NOMO-1 (cell line): ENCODE measurements around the gene C1GALT1.
"Not testable (repeated sequence)": the region's sequence is repeated elsewhere in the genome, so short reads cannot be mapped to it uniquely, and the experiment has no call there.

Experiments
- DNase-seq, 2 experiments: peaks; one replicate each; lab custom pipeline; 2025; ENCODE audit not compliant: unreplicated experiment in 2 of 2; lab: John Stamatoyannopoulos, UW

The C1GALT1 gene

DNA sequence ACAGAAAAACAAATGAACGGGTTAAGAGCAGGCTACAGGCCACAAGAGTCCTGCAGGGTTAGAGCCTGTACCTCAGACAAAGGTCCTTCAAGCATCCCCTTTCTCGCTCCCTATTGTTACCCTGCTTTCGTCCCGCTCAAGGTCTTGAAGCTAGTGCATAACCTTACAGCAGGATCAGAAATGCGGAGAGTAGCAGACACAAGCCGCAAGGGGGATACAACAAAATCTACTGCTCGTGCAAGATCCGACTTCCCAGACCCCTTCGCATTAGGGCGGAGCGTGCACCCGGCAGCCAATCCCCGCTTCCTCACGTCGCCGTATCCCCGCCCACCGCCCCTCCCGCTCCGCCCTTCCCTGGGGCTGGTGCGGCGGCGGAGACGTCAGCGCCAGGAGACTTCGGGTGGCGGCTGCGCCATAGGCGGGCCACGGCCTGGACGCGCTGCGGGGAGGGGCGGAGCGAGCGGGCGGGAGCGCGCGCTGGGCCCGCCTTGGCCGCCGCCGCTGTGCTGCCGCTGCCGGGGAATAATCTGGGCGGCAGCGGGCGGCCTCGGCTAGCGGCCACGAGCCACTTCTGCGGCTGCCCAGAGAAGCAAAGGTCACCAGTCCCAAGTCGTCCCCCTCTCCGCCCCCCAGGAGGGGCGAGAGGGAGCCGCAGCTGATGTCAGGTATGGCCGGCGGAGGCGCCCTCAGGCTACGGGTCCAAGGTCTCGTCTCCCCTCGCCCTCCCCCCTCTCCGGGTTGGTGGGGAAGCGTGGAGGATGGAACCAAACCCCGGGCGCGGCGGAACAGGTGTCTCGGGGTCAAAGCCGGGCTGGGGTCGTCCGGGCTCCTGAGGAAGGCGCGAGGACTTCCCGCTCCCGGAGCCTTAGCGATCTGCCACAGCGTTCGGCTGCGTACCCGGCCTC lies at the start of gene C1GALT1:
Gene C1GALT1 (plus strand): TSS at position 389 of the 905 bp plus-strand sequence. CDS start 51,776 bp downstream, outside the sequence.
- peak; percentile 96 to 97 for DNase-seq

DNA sequence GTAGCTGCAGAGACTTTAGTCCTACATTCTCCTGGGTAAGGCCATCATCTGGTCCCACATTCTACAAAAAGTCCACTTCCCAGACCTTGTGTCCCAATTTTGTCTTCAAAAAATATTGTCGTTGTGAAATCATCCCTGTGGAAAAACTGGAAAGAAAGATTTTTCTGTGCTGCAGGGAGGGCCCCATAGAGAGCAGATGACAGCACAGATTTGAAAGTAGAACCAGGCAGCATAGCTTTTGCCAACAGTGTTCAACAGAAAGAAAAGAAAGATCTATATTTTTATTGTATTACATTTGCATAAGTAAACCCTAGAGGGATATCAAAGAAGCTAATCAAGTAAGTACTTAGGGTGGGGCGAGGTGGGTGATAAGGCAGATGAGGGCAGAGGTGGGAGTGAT lies 48.3 kb upstream of the C1GALT1 start:
- no peak for DNase-seq

DNA sequence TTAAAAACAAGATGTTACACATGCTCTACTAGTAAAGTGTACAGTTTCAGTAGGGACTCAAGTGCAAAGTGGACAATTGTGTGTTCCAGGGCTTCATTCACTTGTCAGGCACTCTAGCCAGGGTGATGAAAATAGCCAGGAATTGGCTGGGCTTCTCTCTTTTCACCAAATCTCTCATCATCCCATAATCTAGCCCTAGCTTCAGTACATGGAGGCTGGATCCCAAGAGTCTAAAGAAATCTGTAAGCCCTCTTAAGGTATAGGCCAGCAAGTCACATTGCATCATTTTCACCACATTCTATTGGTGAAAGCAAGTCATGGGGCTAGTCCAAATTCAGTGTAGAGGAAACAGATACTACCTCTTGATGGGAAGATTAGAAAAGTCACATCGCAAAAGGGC lies 47.3 kb upstream of the C1GALT1 start:
- DNase-seq = no peak

DNA sequence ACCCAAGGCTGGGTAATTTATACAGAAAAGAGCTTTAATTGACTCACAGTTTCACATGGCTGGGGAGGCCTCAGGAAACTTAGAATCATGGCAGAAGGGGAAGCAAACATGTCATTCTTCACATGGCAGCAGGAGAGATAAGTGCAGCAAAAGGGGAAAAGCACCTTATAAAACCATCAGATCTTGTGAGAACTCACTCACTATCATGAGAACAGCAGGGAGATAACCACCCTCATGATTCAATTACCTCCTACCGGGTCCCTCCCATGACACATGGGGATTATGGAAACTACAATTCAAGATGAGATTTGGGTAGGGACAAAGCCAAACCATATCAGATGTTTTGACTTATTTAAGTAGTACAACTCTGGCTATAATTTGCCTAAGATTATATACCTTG lies 46.4 kb upstream of the C1GALT1 start:
- DNase-seq = not testable (repeated sequence)

DNA sequence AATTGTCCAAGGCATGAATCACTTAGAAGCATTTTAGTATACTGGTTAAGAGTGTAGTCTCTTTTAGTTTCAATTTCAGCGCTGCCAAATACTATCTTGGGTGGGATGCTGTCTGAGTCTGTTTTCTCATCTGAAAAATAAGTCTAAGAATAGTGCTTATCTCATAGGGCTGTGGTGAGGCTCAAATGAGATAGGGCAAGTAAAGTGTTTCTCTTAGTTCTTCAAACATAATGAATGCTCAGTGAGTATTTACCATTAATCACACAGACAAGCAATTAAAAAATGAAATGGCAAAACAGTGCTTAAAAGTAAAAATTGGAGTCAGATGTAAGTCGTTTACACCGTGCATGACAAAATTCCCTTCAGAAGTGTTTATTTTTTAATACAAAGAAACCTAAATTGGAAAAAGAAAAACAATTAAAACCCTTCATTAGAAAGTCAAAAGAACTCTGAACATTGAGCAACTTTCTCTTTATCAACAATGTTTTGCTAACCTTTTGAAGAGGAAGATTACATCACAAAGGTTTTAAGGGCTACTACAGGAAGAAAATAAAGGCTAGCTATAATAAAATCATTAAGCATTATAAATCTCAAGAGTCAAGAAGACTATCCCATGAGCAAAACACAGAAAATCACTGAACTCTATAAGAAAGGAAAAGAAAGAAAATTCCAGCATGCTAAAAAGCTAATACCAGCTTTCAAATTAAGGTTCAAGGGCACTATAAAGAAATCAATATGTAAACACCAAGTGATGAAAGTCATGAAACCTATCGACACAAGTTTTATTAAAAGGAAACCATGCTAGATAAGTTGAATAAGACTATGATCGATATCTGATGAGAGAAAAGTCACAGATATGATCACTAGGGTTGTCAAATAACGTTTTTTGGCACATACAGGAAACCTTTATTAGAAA lies 45.6 kb upstream of the C1GALT1 start:
- no peak for DNase-seq

DNA sequence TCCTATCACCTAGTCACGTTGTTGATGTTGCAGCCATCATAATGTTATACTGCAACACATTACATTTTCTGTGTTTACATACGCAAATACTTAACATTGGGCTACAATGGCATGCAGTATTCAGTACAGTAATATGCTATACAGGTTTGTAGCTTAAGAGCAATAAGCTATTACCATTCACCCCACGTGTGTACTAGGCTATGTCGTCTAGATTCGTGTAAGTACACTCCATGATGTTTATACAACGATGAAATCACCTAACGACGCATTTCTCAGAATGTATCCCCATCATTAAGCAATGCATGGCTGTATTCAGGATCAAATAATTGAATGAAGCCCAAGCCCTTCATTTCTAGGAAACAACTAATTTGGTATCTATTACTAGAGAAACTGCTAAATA lies 43.4 kb upstream of the C1GALT1 start:
- no peak for DNase-seq

DNA sequence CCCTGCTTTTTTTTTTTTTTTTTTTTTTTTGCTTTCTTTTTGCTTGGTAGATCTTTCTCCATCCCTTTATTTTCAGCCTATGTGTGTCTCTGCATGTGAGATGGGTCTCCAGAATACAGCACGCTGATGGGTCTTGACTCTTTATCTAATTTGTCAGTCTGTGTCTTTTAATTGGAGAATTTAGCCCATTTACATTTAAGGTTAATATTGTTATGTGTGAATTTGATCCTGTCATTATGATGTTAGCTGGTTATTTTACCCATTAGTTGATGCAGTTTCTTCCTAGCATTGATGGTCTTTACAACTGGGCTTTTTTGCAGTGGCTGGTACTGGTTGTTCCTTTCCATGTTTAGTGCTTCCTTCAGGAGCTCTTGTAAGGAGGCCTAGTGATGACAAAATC lies 38.9 kb upstream of the C1GALT1 start:
- not testable (repeated sequence) for DNase-seq

DNA sequence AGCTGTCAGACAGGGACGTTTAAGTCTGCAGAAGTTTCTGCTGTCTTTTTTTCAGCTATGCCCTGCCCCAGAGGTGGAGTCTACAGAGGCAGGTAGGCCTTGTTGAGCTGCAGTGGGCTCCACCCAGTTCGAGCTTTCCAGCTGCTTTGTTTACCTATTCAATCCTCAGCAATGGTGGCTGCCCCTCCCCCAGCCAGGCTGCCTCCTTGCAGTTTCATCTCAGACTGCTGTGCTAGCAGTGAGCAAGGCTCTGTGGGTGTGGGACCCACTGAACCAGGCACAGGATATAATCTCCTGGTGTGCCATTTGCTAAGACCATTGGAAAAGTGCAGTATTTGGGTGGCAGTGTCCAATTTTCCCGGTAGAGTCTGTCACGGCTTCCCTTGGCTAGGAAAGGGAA lies 37.2 kb upstream of the C1GALT1 start:
- DNase-seq = not testable (repeated sequence)

DNA sequence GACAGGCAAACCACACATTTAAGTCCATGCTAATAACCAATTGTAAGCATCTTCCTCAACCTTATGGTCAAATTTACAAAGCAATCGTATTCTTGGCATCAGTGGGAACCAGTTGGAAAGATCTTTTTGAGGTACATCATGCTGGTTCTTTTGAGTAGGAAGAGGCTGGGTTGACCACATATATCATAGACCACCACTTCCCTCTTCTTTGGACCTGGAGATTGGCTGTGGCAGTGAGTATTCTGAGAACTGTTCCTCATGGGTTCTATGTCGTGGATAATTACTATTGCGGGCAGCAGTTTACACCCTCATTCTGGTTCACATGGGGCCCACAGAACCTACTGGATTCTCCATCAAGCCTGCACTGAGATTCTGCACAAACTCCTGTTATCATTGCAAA lies 35.5 kb upstream of the C1GALT1 start:
- peak; percentile 22 to 57 for DNase-seq

DNA sequence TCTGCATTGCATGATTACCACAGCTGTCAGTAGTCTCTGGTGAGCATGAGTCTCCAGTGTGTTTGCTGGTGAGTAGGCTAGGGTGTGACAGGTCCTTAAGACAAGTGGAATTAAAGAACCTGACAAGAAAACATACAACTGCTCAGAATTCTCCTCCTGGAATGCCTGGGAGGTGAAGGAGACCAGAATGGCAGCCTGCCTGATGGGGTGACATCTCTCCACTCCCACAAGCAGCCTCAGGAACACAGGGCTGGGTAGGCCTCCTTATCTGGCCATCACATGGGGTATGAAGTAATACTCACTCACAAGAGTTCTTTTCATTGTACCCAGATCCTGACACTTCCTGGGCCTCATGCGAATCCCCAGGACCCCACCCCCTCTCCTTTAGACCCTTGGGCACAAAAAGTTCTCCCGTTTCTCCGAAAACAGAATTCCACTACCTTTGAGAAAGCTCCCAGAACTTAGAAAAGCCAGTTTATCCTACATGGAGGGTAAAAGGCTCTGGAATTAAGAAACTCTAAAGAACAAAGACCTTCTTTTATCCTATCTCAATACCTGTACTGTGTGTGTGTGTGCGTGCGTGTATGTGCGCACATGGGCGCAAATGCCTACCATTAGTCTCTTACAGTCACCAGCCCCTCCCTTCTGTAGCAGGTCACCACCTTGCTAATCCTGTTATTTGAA lies 33.4 kb upstream of the C1GALT1 start:
- DNase-seq = no peak

DNA sequence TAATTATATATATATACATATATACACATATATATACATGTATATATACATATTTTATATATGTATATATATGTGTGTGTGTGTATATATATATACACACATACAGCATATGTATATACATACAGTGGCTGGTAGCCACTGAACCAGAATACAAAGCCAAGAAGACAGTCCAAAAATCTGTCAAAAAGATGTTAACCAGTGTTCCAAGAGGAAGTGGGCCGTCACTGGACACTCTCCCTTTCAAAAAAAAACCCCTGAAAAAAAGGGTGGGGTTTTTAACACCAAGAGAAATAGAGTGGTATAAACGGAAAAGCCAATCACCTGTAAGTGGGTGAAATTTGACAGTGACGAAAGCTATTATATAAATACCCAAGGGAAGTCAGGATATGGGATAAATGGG lies 31.1 kb upstream of the C1GALT1 start:
- DNase-seq = no peak

DNA sequence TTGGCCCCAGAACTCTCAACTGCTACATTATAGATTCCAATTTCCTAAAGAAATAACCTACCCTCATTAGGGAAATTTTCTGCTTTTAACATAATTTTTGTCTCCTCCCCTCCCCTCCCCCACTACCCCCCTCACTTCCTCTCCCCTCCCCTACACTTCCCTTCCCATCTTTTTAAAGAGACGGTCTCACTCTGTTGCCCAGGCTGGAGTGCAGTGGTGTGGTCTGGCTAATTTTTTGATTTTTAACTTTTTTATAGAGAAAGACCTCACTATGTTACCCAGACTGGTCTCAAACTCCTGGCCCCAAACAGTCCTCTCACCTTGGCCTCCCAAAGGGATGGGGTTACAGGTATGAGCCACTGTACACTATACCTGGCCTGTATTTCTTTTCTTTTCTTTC lies 30.5 kb upstream of the C1GALT1 start:
- DNase-seq = no peak

DNA sequence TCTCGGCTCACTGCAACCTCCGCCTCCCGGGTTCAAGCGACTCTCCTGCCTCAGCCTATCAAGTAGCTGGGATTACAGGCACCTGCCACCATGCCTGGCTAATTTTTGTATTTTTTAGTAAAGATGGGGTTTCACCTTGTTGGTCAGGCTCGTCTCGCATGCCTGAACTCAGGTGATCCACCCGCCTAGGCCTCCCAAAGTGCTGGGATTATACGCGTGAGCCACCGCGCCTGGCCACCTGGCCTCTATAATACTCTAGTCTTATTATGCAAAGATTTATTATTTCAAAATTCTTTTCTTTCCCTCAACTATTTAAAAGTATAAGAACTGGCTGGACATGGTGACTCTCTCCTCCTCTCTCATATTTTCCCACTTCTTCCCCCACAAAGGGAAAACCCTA lies 30.0 kb upstream of the C1GALT1 start:
- DNase-seq = no peak

DNA sequence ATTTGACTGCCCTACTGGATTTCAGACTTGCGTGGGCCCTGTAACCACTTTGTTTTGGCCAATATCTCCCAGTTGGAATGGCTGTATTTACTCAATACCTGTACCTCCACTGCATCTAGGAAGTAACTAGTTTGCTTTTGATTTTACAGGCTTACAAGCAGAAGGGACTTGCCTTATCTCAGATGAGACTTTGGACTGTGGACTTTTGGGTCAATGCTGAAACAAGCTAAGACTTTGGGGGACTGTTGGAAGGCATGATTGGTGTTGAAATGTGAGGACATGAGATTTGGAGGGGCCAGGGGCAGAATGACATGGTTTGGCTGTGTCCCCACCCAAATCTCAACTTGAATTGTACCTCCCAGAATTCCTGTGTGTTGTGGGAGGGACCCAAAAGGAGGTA lies 28.0 kb upstream of the C1GALT1 start:
- not testable (repeated sequence) for DNase-seq

DNA sequence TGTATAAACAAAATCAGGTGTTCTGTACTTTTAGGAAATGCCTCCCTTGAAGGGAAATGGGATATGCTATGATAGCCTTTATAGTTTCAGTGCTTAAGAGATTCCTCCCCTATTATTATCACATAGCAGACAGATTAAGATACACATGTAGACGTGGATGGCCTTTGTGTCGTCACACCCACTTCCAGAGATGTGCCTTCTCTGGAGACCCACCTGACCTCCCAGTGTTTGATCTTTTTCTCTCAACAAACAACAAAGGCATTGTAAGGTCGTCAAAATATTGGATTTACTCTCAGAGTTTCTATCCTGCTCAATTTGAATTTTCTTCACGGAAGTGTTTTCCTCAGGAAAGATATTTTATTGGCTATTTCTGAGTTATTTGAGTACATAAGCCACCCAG lies 25.7 kb upstream of the C1GALT1 start:
- DNase-seq = no peak

DNA sequence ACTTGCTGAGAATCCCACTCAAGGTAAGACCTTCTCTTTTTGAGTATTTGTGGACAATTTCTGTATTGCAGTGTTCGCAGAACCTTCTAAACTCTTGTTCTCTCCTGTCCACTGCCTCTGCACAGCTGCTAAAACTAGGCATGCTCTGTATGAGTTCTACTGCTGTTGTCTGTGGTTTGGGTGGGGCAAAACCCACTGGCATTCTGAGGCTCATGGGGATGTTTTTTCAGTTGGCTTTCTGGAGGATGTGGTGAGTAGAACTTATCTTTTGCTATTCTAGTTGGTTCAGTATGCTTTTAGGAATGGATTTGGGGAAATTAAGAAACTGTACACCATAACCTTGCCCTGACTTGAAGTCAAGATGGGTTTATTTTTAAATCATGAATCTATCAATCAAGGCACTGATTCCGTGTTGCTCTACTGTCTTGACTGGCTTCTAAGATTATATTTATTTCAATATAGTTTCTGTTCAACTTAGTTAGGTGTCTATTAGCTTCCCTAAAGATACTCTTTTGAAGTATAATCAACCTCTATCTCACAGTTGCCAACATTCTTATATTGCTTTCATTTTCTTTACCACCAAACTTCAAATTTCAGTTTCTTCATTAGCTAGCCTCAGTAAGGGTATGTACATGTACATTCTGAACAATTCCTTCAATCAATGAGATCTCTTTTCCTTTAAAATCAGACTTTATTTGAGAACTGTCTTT lies 25.0 kb upstream of the C1GALT1 start:
- peak; percentile 80 to 88 for DNase-seq

DNA sequence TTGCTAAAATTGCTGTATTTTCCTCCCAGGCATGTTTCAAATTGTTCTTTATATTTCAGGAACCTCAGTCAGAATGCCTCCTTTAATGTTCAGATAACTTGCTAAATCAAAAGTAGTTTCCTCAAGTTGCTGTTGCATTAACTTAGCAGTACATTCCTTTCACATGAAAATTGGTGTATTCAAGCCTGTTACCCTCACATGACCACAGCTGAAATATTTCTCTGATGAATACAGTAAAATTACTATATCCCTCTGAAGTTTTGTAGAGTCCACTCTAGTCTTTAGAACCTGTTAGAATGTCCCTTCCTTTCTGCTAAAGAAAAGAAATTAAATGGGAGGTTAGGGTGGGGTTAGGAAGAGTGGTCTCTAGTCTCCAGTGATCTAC lies 24.5 kb upstream of the C1GALT1 start:
- peak in 1 of 2 experiments; percentile 13 for DNase-seq

DNA sequence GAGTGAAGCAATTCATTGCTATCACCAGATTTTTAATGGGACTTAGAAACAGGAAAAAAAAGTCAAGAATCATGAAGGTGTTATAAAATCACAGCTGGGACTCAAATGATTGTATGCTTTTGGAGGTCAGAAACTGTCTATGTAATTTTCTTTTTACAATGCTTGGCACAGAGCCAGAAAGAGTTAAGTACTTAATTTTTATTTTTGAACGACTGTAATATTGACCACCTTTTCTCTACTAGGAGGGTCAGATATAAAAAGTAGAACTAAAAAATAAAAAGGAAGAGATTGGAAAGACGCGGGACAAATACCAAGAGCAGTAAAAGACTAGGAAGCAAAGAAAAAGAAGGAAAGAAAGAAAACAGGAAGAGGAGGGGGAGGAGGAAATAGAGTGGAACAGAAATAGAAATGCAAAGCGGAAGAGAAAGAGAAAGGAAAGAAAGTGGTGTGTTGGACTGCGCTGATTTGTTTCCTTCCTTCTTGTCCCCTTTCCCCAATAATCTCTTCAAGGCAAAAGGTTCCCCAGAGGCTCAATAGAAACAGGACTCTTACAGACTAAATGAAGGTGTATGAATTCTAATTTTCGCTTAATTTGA lies 23.2 kb upstream of the C1GALT1 start:
- peak; percentile 23 to 68 for DNase-seq

DNA sequence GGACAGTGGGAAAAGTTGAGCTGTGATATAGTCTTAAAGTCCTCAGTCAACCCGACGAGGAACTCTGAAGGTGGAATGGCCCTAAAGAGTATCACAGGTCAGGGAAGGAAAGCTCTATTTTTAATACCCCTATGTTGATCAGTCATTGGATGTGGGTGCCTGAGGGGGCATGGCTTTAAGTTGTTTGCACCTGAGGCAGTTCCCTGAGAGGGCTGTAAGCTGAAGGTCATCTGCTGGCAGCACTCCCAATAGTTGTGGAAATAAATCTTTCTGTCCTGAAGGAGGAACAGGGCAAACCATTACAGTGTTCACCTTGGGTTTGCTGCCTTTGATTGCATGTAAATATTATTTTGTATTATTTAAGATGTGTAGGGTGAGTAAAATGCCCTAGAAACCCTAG lies 17.8 kb upstream of the C1GALT1 start:
- DNase-seq = no peak

DNA sequence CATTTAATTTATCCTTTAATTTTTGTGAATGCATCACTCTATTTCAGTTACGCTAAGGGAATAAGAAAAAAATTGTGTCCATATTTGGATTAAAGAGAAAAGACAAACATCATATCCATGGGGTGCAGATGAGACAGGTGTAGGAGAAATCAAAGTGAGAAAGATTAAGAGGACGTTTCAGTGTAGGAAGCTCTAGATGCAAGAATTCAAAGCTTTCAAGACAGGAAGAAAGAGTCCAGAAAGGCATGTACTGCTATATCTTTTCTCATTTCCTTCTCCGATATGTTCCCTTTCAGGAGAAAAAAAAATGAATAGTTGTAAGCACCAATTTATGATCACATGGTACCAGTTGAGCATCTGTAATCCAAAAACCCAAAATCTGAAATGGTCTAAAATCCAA lies 17.0 kb upstream of the C1GALT1 start:
- DNase-seq = no peak
